Medulla oblongata (tissue), 1 donor: ENCODE results near the gene TSR1.

ENCODE experiments used
- DNase-seq: peaks from one replicate; pipeline ENCODE4 v3.0.0-alpha.2; 2015; ENCODE audit errors: extremely low spot score

Gene TSR1

DNA sequence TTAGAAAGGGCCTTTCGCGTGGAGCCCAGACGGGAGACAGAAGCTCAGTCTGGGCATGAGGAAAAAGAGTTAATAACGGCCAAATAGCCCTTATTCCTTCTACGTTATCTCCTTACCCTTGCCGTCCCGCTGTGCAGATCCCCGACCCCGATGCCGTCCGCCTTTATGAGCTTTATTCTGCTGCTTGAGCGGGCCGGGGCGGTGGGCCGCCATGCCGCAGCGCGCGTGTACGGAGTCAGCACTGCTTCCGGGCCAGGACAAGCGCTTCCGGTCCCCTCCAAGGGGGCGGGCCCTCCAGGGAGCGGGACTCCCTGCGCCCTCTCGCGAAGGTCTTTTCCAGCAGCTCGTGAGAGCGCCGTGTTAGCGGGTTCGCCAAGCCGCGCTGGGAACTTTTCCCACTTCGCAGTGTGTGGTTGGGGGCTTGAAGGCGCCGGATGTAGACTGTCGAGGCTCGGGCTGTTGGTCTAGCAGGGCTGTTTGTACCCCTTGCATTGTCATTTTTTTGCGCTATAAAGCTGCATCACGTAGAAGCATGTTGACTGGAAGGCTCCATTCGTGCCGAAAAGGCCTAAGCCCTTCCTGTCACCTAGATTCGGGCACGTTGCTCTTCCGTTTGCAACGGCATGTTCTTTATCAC is at the start of gene TSR1:
TSS of gene TSR1 (minus strand) at position 243 of the 637 bp plus-strand sequence. CDS start at position 213, 30 bp downstream.
- DNase-seq, result peak; percentile 95

DNA sequence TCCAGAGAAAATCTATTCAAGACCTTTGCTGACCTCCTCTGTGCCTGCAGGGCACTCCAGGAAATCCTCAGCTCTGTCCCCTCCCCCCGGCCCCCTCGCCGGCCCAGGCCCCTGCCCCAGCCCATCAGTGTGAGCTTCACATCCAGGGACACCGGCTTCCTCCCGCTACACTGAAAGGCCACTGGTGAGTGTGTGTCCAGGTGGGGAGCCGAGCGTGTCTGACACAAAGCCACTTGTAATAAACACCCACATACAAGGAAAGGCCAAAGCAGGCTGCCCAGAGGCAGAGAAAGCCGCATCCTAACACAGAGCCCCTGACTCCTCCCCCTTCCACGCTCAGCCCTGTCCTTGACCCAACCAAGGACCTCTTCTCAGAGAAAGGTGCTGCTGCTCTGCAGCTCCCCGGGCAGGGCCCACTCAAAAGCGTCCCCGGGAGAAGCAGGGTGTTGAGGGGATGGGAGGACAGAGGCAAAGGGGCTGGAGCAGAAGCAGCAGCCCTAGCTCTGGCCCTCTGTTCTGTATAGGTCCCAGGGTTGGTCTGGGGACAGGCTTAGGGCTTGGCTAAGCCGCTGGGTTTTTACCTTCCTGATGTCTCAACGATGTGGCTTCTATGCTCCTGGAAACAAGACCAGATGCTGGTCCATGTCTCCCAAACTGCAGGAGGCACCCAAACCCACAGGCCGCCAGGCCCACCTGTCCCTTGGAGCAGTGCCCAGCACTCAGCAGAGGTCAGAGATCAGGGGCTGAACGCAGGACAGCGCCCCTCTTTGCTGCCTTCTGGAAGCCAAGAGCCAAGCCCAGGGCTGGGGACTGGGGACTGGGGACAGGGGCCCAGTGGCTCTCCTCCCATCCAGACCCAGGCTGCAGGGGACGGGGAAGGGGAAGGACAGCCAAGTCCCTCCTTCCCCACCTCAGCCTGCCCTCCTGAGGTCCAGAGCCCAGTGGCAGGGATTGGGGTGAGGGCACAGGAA is 49.3 kb upstream of the TSR1 start:
- no peak for DNase-seq

DNA sequence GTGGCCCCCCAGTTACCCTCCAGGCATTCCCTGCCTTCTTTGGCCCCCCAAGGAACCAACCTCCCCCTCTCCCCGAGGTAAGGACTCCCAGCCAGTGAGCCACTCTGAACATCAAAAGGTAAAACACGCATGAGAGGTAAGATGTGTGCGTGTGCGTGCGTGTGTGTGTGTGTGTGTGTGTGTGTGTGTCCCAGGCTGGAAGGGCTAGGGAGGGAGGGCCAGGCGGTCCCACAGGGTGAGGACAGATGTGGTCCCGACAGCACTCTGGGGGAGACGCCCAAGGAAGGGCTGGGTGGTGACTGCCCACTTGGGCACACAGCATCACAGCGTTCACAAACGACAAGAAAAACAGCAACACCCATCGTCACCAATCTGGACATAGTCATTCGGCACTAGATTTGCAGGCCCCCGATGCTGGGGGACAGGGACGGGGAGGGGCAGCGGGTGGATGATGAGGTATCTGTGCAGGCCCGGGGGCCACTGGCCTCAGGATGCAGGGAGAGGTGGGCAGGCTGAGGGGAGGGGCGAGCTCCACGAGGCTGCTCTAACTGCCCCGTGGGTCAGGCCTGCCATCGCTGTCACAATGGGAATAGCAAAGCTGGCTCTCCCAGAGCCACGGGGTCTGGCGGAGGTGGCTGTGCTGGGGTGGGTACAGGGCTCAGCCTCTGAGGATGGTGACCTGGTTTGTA is 48.3 kb upstream of the TSR1 start:
- no peak for DNase-seq

DNA sequence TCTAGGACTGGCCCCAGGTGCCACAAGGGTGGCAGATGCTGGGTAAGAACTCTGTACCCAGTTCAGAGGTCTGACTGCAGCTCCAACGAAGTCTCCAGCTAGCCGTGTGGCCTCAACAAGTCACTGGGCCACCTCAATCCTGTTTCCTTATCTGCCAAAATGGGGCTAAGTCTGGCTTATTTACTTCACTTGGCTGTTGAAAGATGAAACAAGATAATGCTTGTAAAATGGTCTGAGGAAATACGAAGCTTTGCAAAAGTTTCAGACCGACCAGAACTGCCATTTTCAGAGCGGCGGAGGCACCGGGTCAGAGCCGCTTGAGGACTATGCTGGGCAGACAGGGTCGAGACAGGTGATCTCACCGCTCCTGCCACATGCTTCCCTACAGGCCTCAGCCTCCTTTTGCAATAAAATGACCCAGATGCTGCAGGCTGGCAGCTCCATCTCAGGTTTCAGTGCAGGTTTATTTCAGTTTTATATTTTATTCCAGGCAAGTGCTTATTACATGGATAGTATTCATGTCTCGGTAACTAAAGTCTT is 47.4 kb upstream of the TSR1 start:
- no peak for DNase-seq

DNA sequence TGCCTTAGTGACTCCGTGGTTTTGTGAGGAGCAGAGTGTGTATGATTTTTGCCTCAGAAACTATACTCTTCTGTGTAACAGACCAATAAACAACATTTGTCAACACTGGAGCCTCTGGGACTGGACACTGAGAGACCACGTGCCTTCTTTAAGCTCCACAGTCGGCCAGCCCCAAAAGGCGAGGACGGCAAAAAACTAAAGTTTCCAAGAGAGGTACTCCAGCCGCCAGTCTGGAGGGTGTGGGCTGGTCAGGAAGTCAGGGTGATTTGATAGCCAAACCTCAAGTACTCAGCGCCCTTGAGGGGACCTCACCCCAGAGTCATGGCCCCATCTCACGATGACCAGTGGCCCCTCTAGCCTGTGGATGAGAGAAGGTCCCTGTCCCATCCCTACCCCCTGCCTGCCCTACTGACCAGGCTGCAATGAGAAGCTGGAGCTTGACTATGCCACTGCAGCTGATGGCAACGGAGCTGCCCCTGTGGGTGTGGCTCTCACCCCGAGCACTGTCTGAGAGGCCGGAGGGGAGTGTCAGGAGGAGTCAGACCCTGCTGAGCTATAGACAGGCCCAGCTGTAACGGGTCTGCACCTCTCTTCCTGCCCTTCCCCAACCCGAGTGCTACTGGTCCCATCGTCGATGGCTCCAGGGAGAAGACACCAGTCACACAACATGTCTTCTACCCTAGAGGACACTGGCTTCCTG is 44.8 kb upstream of the TSR1 start:
- DNase-seq, result no peak

DNA sequence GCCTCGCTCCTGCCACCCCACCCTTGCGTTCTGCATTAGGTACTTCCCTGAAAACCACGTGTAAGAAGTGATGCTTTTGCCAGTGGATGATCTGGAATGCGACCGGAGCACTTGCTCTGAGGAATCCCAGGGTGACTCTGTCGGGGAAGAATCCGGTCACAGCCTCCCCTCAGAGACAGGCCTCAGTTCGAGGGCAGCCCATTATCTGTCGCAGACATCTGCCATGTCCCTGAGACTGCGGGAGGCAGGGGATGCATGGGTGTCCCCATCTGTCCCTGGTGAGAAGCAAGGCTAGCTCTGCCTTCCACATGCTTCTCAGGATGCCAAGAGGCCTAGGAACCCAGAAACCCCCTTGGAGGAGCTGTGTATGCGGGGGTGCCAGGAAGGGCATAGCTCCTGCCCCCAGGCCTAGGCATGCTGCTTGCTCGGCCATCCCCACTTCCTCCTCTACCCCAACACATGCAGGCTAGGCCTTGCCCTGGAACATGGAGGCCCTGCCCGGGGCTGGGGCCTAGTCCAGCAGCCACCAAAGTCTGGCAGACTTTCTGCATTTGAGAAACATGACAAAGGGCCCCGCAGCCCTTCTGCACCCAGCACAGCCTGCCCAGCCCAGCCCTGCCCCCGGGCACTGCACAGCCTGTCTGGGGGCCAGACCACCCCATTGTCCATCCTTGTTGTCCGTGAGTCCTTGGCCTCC is 44.1 kb upstream of the TSR1 start:
- DNase-seq, result no peak

DNA sequence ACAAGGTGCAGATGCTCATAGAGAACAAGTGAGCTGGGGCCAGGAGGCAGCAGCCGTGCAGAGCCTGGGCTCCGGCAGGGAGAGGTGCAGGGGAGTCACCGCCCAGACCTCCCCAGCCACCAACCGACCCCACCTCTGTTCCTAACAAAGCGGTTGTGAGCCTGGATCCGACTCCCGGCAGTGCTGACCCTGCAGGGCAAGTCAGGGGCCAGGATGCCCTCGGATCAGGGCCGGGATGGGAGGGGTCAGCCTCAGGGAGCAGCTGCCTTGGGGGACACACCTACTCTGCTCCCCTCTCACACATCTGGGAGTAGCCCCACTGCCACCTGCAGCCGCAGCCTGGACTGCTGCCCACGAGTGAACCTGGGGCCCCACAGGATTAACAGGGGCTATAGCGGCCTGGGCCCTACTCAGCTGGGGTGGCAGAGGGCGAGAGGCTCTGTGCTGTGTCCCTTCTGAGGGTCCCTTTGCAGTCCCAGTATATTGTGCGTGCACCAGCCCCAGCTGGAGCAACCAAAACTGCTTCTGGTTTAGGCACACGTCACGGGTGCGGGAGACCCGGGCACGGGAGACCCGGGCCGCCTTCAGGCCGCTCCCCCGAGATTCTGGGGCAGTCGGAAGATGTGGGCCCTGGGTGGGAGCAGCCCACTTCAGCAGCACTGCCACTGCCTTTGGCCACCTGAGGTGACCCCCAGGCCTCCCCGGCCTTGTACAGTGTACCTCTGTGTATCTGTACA is 43.4 kb upstream of the TSR1 start:
- DNase-seq, result no peak

DNA sequence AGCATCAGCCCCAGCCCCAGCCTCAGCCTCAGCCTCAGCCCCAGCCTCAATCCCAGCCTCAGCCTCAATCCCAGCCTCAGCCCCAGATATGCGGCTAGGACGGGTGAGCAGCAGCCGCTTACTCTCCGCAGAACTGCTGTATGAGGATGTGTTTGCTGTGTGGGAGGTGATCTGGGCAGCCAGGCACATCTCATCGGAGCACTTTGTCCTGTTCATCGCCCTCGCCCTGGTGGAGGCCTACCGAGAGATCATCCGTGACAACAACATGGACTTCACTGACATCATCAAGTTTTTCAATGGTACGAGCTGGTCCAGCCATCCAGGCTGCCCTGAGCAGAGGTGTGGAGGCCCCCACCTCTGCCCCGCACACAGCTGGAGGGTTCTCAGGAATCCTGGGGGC is 42.6 kb upstream of the TSR1 start:
- no peak for DNase-seq

DNA sequence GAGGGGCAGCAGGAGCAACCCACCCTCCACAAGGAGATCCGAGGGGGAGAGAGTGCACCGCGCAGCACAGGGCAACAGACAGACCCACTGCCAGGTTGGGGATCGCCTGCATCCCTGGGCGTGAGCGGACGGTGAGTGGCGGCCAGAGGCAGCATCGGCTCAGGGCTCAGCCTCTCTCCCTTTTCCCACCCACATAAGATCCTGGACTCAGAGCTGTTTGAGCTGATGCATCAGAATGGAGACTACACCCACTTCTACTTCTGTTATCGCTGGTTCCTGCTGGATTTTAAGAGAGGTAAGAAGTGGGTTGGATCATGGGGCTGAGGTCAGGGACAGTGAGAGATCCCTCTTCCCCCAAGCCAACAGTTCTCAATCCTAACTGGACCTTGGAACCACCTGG is 41.4 kb upstream of the TSR1 start:
- DNase-seq, result no peak

DNA sequence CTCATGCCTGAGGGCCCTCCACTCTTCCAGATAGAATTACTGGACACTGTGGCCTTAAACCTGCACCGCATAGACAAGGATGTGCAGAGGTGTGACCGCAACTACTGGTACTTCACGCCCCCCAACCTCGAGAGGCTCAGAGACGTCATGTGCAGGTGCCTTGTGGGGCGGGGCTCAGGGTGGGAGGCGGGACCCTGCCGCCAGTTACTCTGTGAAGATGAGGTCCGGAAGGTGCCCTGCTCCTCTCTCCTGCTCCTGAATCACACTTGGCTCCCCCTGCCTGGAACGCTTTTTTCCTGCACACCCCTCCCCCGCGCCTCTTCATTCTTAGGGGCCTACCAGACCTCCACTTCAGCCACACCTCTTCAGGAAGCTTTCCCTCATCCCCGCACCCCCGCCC is 39.9 kb upstream of the TSR1 start:
- DNase-seq, result no peak

DNA sequence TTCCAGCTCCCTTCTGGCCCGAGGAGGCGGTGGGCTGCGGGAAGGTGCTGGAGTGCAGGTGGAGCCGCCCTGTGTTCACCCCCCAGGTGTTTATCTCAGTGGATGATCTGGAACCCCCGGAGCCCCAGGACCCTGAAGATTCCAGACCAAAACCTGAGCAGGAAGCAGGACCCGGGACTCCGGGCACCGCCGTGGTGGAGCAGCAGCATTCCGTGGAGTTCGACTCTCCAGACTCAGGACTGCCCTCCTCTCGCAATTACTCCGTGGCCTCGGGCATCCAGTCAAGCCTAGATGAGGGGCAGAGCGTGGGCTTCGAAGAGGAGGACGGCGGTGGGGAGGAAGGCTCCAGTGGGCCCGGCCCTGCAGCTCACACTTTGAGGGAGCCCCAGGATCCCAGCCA is 39.1 kb upstream of the TSR1 start:
- no peak for DNase-seq

DNA sequence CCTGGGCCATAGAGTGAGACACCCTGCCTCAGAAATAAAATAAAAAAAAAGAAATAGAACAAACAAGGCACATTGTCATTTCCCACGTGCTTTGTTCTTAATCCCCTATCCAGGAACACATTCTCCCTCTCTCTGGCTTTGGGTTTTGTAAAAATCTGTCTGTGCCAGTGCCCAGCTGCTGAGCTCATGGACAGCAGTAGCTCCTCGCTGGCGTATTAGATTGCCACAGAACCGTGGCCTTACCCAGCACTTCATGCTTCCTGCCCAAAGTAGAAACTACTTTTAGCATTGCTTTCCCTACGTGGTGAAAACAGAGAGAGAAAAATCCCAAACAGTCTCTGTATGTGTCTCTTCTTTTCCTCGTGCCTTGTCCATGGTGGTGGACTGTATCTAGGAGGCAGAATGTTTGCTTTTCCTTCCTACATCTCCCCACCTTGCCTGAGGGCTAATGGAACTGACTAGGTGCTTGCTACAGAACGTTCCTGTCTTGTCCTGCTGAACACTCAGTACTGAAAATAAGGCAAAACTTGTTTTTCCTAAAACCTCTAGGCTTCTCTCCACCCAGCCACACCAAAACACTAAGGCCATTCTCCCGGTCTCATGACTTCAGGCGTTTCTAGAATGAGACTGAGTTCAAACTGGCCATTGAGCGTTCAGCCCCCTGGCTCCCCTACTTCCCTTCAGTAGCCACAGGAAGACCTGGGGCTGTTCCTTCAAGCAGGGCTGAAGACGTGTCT is 38.5 kb upstream of the TSR1 start:
- DNase-seq, result no peak

DNA sequence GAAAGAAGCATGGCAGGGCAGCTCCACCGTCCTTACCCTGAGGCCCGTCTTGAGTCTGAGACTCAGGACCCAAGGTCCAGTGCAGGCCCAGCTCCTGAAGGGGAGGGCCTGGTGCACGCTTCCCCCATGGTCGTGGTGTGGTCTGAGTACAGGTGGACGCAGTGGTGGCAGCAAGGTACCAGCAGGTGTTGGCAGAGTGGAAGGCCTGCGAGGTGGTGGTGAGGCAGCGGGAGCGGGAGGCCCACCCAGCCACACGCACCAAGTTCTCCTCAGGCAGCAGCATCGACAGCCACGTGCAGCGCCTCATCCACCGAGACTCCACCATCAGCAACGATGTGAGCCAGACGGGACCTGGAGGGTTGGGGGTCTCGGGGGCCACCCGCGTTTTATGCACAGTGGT is 36.9 kb upstream of the TSR1 start:
- no peak for DNase-seq

DNA sequence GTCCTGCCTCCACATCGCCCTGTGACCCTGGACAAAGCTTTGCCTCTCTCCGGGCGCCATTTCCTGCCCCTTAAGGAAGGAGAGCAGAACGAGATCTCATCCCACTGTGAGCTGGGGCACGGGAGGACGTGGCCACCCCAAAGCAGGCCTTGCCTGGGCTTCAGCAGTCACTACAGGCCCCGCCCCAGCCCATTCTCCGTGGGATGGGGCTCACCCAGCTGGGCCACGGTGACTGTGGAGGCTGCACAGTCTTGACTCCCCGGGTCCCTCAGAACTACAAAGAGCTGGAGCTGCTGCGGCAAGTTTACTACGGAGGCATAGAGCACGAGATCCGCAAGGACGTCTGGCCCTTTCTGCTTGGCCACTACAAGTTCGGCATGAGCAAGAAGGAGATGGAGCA is 36.4 kb upstream of the TSR1 start:
- DNase-seq, result no peak

DNA sequence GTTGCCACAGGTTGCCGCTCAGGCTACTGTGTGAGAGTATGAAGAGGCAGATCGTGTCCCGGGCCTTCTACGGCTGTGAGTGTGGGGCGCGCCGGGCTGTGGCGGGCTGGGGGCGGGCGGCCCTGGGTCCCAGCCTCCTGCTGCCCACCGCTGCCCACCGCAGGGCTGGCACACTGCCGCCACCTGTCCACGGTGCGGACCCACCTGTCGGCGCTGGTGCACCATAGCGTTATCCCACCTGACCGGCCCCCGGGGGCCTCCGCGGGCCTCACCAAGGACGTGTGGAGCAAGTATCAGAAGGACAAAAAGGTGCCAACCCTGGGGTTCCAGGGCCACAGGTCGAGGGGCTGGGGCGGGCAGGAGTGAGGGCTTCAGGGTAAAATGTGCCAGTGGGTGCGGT is 35.9 kb upstream of the TSR1 start:
- DNase-seq, result no peak

DNA sequence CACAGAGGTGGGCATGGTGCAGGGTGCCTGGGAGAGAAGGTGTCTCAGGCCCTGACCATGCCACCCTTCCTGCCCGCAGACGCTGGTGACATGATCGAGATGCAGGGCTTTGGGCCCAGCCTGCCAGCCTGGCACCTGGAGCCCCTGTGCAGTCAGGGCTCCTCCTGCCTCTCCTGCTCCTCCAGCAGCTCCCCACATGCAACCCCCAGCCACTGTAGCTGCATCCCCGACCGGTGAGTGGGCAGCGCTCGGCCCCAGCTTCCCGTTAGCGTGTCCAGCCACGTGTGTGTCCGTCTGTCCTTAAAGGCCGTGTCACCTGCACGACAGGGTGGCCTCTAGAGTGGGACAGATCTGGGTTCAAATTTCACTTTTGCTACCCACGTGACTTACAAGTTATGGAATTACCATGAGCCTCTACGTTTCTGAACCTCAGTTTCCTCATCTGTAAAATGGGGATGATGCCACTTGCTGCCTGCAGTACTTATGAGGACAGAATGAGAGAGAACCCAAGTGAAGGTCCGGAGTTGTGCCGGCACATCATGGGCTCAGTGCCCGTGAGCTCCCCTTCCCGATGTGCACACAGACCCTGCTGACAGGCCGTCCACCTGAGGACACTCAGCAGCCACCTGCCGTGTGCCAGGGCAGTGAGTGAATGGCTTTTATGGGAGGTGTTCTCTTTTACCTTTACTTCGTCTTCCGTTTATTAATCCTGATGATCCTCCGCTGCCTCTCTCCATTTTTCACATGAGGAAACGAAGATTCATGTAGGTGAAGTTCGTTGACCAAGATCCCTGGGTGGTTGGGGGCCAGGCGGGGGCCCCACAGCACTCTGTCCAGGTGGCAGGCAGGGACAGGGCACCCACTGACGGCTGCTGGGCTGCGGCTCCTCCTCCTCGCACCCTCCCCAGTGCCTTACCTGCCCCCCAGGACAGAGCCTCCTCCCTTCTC is 35.2 kb upstream of the TSR1 start:
- DNase-seq, result no peak

DNA sequence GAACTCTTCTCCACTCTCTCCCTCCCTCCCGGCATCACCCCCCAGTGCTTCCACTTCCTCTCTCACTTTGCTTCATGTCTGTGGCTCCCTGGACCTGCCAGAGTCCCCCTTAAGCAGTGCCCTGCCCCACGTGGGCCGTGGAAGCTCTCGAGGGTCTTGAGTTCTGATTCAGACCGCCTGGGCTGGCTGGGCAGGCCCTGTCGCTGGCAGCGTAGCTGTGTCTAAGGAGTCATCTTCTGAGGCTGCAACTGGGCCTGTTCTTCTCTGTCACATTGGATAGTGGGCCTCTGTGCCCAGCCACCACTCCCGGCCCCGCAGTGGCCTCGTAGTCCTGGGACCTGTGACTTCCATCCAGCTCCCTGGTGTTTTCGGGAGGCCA is 33.9 kb upstream of the TSR1 start:
- DNase-seq, result no peak

DNA sequence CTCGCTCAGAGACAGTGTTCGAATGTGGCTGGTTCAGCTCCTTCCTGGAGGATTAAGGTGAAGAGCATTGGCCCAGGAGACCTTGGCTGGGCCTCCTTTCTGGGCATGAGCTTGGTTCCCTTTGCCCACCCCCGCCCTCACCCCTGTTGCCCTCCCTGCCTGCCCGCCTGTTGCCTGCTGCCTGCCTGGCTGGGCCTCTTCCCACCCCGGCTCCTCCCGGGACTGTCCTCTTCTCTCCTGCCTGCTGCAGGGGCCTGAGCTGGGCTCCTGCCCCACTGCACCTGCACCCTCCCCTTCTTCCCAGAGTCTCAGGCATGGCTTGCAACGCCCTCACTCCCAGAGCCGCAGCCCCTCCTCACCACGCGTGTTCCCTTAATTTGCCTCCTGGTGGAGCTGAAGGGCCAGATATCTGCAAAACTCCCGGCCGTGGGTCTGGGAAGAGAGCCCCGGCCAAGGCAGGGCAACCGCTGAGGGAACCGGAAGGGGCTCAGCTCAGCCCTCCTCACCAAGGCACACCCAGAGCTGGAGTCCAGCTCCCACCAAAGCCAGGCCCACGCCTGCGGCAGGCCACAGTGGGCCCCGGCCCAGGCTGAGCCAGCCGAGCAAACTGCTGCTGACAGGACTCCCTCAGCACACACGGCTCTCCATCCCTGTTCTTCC is 33.4 kb upstream of the TSR1 start:
- DNase-seq, result no peak
